Fibroblast of lung (primary cell): ENCODE results near the gene C6orf132.

Source experiments
- EZH2 ChIP-seq: IDR thresholded peaks from 2 replicates; pipeline ENCODE4 v1.5.1; 2012; ENCODE audit warnings: low read length, control low read depth, mild to moderate bottlenecking; ENCODE audit errors: missing control alignments
- TF ChIP-seq, protein P1 (sequence below), 2 donors: IDR thresholded peaks in 1 of 2; conservative IDR thresholded peaks in 1 of 2; 1 replicate in 1 of 2; 2 replicates in 1 of 2; pipeline ENCODE4 v1.5.1; 2011 to 2012; ENCODE audit warnings: low read length in 2 of 2, control low read depth in 1 of 2, inconsistent platforms in 1 of 2, low read depth in 1 of 2, mild to moderate bottlenecking in 1 of 2

DNA sequence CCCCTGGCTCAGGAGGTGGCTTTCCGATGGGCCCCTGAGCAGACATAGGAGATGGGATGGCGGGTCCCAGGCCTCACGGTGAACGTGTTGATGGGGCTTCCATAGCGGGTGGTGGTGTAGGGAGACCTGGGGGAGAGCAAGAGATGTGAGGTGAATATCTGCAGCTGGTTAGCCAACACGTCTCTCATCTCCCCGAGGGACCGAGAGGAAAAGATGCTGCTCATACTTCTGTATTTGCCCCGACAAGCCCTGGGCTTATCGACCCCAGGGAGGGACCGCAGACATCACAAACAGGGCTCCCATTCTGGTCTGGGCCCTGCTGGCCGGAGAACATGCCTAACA lies 38.7 kb downstream of the C6orf132 start:
- TF ChIP-seq, protein P1, sequence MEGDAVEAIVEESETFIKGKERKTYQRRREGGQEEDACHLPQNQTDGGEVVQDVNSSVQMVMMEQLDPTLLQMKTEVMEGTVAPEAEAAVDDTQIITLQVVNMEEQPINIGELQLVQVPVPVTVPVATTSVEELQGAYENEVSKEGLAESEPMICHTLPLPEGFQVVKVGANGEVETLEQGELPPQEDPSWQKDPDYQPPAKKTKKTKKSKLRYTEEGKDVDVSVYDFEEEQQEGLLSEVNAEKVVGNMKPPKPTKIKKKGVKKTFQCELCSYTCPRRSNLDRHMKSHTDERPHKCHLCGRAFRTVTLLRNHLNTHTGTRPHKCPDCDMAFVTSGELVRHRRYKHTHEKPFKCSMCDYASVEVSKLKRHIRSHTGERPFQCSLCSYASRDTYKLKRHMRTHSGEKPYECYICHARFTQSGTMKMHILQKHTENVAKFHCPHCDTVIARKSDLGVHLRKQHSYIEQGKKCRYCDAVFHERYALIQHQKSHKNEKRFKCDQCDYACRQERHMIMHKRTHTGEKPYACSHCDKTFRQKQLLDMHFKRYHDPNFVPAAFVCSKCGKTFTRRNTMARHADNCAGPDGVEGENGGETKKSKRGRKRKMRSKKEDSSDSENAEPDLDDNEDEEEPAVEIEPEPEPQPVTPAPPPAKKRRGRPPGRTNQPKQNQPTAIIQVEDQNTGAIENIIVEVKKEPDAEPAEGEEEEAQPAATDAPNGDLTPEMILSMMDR (conservative IDR thresholded peaks at IDR 0.05 in 1 of 2, IDR thresholded peaks at IDR 0.05 in 1 of 2; ENCODE audit: low read depth in 1 of 2, low read length in 2 of 2), result no peak
- no peak for TF ChIP-seq EZH2
